HCT116 (cell line): ENCODE measurements around the gene PRORP. TPM values are rescaled to one million over a fixed set of nuclear protein-coding genes. Genes with fewer than 3 reads are reported as not detected.

Source experiments
- ATAC-seq: fragments of 200-7000 bp; cut with Tn5 transposase; 2 replicates; pipeline ENCODE4 v1.9.1; 2020; ENCODE audit warnings: mild to moderate bottlenecking, moderate library complexity
- BruUV-seq: library from RNA; stranded (reverse); fragments of 400-500 nt; replicated peaks from 2 replicates; lab custom pipeline; 2021; lab: Mats Ljungman, UMichigan
- CTCF ChIA-PET: fragments of 300-600 bp; sonication (Branson Sonifier 250); formaldehyde crosslinking; loops from one replicate; lab custom pipeline; 2021; ENCODE audit warnings: antibody characterized with exemption; lab: Charles Lee
- POLR2A ChIA-PET: fragments of 300-600, 350-600 bp; sonication (Branson Sonifier 250); formaldehyde crosslinking; loops from one replicate; lab custom pipeline; 2021; ENCODE audit warnings: antibody characterized with exemption; lab: Charles Lee
- RAD21 ChIA-PET, 2 experiments: fragments of 300-600 bp; sonication (Branson Sonifier 250); formaldehyde crosslinking; loops; one replicate each; lab custom pipeline; 2023; ENCODE audit warnings: low total read pairs in 2 of 2; ENCODE audit not compliant: uncharacterized antibody in 2 of 2, unreplicated experiment in 2 of 2, low non-redundant PET in 1 of 2; lab: Charles Lee
- DNase-seq: peaks from one replicate; pipeline ENCODE4 v3.0.0-alpha.2; 2010; ENCODE audit warnings: low read depth, low spot score
- H2AFZ ChIP-seq: fragments of 200-600 bp; shearing (Covaris generic), sonication (generic); 2 replicates; pipeline ENCODE4 v1.6.1; 2017; ENCODE audit warnings: low read depth, mixed run types, mixed read lengths, antibody characterized with exemption, low read length; ENCODE audit not compliant: poor library complexity, severe bottlenecking
- H3K27ac ChIP-seq: 2 replicates; pipeline ENCODE4 v1.5.1; 2012; ENCODE audit warnings: low read depth, low read length
- H3K27me3 ChIP-seq: fragments of 200-600 bp; sonication (generic); 2 replicates; pipeline ENCODE4 v1.6.1; 2016; ENCODE audit warnings: mixed run types, low read length, mixed read lengths; ENCODE audit not compliant: insufficient read depth
- H3K36me3 ChIP-seq, 2 experiments: fragments of 200-500 bp in 1 of 2; fragments of 200-600 bp in 1 of 2; sonication (Bioruptor generic) in 1 of 2; sonication (generic) in 1 of 2; 2 replicates each; pipeline versions ENCODE4 v1.5.1 to v1.6.1; 2014 to 2016; ENCODE audit warnings: low read length in 2 of 2, inconsistent platforms in 1 of 2, mixed read lengths in 1 of 2, mixed run types in 1 of 2; ENCODE audit not compliant: insufficient read depth in 2 of 2, control insufficient read depth in 1 of 2
- H3K4me1 ChIP-seq, 2 experiments: fragments of 200-600 bp in 1 of 2; sonication (generic) in 1 of 2; 2 replicates each; pipeline versions ENCODE4 v1.5.1 to v1.6.1; 2012 to 2017; ENCODE audit warnings: low read length in 2 of 2, inconsistent platforms in 1 of 2, mild to moderate bottlenecking in 1 of 2, mixed read lengths in 1 of 2, mixed run types in 1 of 2, moderate library complexity in 1 of 2; ENCODE audit not compliant: insufficient read depth in 2 of 2, control insufficient read depth in 1 of 2
- H3K4me2 ChIP-seq: fragments of 200-600 bp; sonication (generic); 2 replicates; pipeline ENCODE4 v1.6.1; 2017; ENCODE audit warnings: mixed run types, low read length, mixed read lengths
- H3K4me3 ChIP-seq, 2 experiments: fragments of 200-600 bp in 1 of 2; sonication (generic) in 1 of 2; replicated peaks in 1 of 2; 2 replicates each; pipeline ENCODE4 v1.5.1; 2011 to 2016; ENCODE audit warnings: low read length in 2 of 2, control low read depth in 1 of 2, low read depth in 1 of 2, mild to moderate bottlenecking in 1 of 2, mixed read lengths in 1 of 2, mixed run types in 1 of 2
- H3K79me2 ChIP-seq: fragments of 200-600 bp; sonication (generic); 2 replicates; pipeline ENCODE4 v1.6.1; 2017; ENCODE audit warnings: mild to moderate bottlenecking, mixed run types, low read length, moderate library complexity, mixed read lengths; ENCODE audit not compliant: insufficient read depth
- H3K9ac ChIP-seq: fragments of 200-600 bp; sonication (generic); 2 replicates; pipeline ENCODE4 v1.6.1; 2016; ENCODE audit warnings: low read length, mixed read lengths
- H3K9me2 ChIP-seq: fragments of 200-600 bp; sonication (generic), shearing (Covaris generic); 2 replicates; pipeline ENCODE4 v1.6.1; 2017; ENCODE audit warnings: mixed run types, mild to moderate bottlenecking, moderate library complexity; ENCODE audit not compliant: insufficient read depth
- H3K9me3 ChIP-seq, 2 experiments: fragments of 200-500 bp in 1 of 2; fragments of 200-600 bp in 1 of 2; sonication (Bioruptor generic) in 1 of 2; sonication (generic) in 1 of 2; 2 replicates each; pipeline ENCODE4 v1.6.1; 2014 to 2017; ENCODE audit warnings: low read length in 2 of 2, mixed read lengths in 2 of 2, inconsistent platforms in 1 of 2, low read depth in 1 of 2, mild to moderate bottlenecking in 1 of 2, mixed run types in 1 of 2, moderate library complexity in 1 of 2; ENCODE audit not compliant: control insufficient read depth in 1 of 2, insufficient read depth in 1 of 2
- H4K20me1 ChIP-seq: fragments of 200-600 bp; sonication (generic), shearing (Covaris generic); 2 replicates; pipeline ENCODE4 v1.6.1; 2017; ENCODE audit warnings: mixed run types, mild to moderate bottlenecking, moderate library complexity; ENCODE audit not compliant: insufficient read depth
- CEBPB ChIP-seq: IDR thresholded peaks from 2 replicates; pipeline ENCODE4 v1.6.1; 2012; ENCODE audit warnings: low read depth
- ELF1 ChIP-seq: IDR thresholded peaks from 2 replicates; pipeline ENCODE4 v1.6.1; 2012; ENCODE audit warnings: low read depth, borderline replicate concordance
- EZH2phosphoT487 ChIP-seq: fragments of 200-600 bp; IDR thresholded peaks from 2 replicates; pipeline ENCODE4 v1.6.1; 2018; ENCODE audit warnings: antibody characterized with exemption, borderline replicate concordance
- MAX ChIP-seq: IDR thresholded peaks from 2 replicates; pipeline ENCODE4 v1.6.1; 2012
- REST ChIP-seq: IDR thresholded peaks from 2 replicates; pipeline ENCODE4 v1.6.1; 2012; ENCODE audit warnings: low read depth
- SIN3A ChIP-seq: IDR thresholded peaks from 2 replicates; pipeline ENCODE4 v1.6.1; 2012; ENCODE audit warnings: low read depth
- TCF7L2 ChIP-seq: IDR thresholded peaks from 2 replicates; pipeline ENCODE4 v1.7.0; 2011; ENCODE audit warnings: borderline replicate concordance, inconsistent platforms; ENCODE audit not compliant: insufficient read depth, insufficient read length; ENCODE audit errors: extremely low read depth
- ZBTB33 ChIP-seq: IDR thresholded peaks from 2 replicates; pipeline ENCODE4 v1.6.1; 2011; ENCODE audit warnings: mild to moderate bottlenecking, low read length, moderate library complexity; ENCODE audit not compliant: insufficient replicate concordance; ENCODE audit errors: extremely low read depth
- intact Hi-C: fragments of 100-400 bp; cut with micrococcal nuclease; formaldehyde crosslinking; loops from 2 replicates; pipeline ENCODE4 v1.10.0; 2022
- total RNA-seq: library from RNA; stranded (reverse); gene quantifications from one replicate; pipeline ENCODE4 v1.2.1, GENCODE V29; 2021; ENCODE audit not compliant: unreplicated experiment
- TF ChIP-seq, protein P1 (sequence below), 3 experiments: fragments of 200-600 bp in 1 of 3; sonication (generic) in 1 of 3; IDR thresholded peaks in 2 of 3; conservative IDR thresholded peaks in 1 of 3; 2 replicates each; pipeline ENCODE4 v1.5.1; 2012 to 2017; ENCODE audit warnings: low read depth in 2 of 3, low read length in 2 of 3, antibody characterized with exemption in 1 of 3, borderline replicate concordance in 1 of 3, control low read depth in 1 of 3, mild to moderate bottlenecking in 1 of 3, mixed read lengths in 1 of 3, mixed run types in 1 of 3, moderate library complexity in 1 of 3; ENCODE audit not compliant: insufficient read depth in 1 of 3

Gene PRORP
- total RNA-seq, 1 experiment from 2014 or later, result 28.0 TPM

- Histone ChIP-seq H3K4me1 (no peaks in the 10 kb centered on the region; a peak in 1 of 4 replicates), H3K9me2 (no peaks in the 10 kb centered on the region), H3K9ac (no peak overlapping the region), H4K20me1 (no peaks in the 10 kb centered on the region), H3K27me3 (no peaks in the 10 kb centered on the region), H2AFZ (no peak overlapping the region), H3K27ac (no peak overlapping the region), H3K4me3 (no peak overlapping the region), H3K79me2 (no peaks in the 10 kb centered on the region), H3K9me3 (no peaks in the 10 kb centered on the region), H3K4me2 (no peak overlapping the region), H3K36me3 (0 out of 4 replicates have a peak, but pooled peaks cover 0 to under 1% of the 10 kb centered on the region in 2 experiments)
- POLR2A ChIA-PET, result interaction anchor here (0.9 kb wide), 1 partner anchor 13 kb away, joined by 3 read pairs; no protein-coding TSS in a partner anchor
- CTCF ChIA-PET, result no interaction called here
- DNase-seq (no peak), ATAC-seq (no peak)
- intact Hi-C loops, result no loop called here
- RAD21 ChIA-PET, result no interaction called here
- no peak for TF ChIP-seq SIN3A
- BruUV-seq, result no TSS peak
These were observed 44.3 kb upstream of the PRORP start for GRCh38 chr14:35078082-35078481.

DNA sequence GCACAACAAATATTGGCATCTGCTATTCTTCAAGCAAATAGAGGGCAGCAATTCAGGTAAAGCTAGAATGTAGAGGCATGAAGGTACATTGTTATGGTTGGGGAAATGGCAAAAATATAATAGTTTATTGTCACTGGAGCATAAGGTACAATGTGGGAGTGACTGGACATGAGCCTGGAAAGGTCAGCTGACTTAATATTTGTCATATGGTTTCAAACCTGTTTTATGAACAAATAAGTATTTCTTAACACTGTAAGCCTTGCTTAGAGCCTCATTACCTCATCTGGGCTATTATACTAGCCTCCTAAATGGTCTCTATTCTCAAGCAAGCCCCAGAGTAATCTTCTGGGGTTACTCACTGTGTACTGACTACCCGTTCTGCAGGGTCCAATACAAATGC lies 42.6 kb upstream of the PRORP start:
- no peak for DNase-seq
- no peaks in the 10 kb centered on the region for H3K9me3 ChIP-seq
- no peak overlapping the region for H3K4me2 ChIP-seq
- no peaks in the 10 kb centered on the region for H3K27me3 ChIP-seq
- no peaks in the 10 kb centered on the region for H3K9me2 ChIP-seq
- H3K36me3 ChIP-seq, result peaks cover 0 to 4% of the 10 kb centered on the region in 2 experiments; a peak in 1 of 4 replicates
- ChIA-PET POLR2A (no interaction called here), CTCF (no interaction called here), RAD21 (no interaction called here)
- no peak overlapping the region for H3K9ac ChIP-seq
- no peak overlapping the region for H3K4me3 ChIP-seq
- H4K20me1 ChIP-seq, result no peaks in the 10 kb centered on the region
- H2AFZ ChIP-seq, result no peak overlapping the region
- TF ChIP-seq MAX (no peak), SIN3A (no peak), ELF1 (no peak), REST (no peak), CEBPB (no peak), TCF7L2 (no peak), ZBTB33 (no peak), EZH2phosphoT487 (no peak)
- TF ChIP-seq, protein P1, sequence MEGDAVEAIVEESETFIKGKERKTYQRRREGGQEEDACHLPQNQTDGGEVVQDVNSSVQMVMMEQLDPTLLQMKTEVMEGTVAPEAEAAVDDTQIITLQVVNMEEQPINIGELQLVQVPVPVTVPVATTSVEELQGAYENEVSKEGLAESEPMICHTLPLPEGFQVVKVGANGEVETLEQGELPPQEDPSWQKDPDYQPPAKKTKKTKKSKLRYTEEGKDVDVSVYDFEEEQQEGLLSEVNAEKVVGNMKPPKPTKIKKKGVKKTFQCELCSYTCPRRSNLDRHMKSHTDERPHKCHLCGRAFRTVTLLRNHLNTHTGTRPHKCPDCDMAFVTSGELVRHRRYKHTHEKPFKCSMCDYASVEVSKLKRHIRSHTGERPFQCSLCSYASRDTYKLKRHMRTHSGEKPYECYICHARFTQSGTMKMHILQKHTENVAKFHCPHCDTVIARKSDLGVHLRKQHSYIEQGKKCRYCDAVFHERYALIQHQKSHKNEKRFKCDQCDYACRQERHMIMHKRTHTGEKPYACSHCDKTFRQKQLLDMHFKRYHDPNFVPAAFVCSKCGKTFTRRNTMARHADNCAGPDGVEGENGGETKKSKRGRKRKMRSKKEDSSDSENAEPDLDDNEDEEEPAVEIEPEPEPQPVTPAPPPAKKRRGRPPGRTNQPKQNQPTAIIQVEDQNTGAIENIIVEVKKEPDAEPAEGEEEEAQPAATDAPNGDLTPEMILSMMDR (IDR thresholded peaks at IDR 0.05 in 2 of 3, conservative IDR thresholded peaks at IDR 0.05 in 1 of 3; ENCODE audit: borderline replicate concordance in 1 of 3, insufficient read depth in 1 of 3, low read depth in 2 of 3, low read length in 2 of 3), result no peak
- no peaks in the 10 kb centered on the region for H3K79me2 ChIP-seq
- ATAC-seq, result no peak
- H3K4me1 ChIP-seq, result no peaks in the 10 kb centered on the region; a peak in 1 of 4 replicates
- H3K27ac ChIP-seq, result no peak overlapping the region
- no TSS peak for BruUV-seq
- intact Hi-C loops, result no loop called here
